Measurements from ENCODE around the gene PLXDC1. TPM values are rescaled to one million over a fixed set of nuclear protein-coding genes. Genes with fewer than 3 reads are reported as not detected.

Gene PLXDC1
- total RNA-seq, 1 donor from 2014 or later: 0.98 TPM

- intact Hi-C loops (cut with micrococcal nuclease): loop anchor here (10.0 kb wide), 1 partner anchor 115 kb away; no protein-coding TSS in a partner anchor
Observed at GRCh38 chr17:39099663-39100286, 51.7 kb downstream of the PLXDC1 start.

GRCh38 chr17:39098588-39098987 is 52.8 kb downstream of the PLXDC1 start:
- intact Hi-C loops (cut with micrococcal nuclease): loop anchor here (10.0 kb wide), 1 partner anchor 114 kb away; no protein-coding TSS in a partner anchor

GRCh38 chr17:39097537-39097936 is 53.9 kb downstream of the PLXDC1 start:
- intact Hi-C loops (cut with micrococcal nuclease): loop anchor here (10.0 kb wide), 1 partner anchor 113 kb away; no protein-coding TSS in a partner anchor

GRCh38 chr17:39097150-39097519 is 54.3 kb downstream of the PLXDC1 start:
- intact Hi-C loops (cut with micrococcal nuclease): loop anchor here (10.0 kb wide), 1 partner anchor 112 kb away; no protein-coding TSS in a partner anchor

GRCh38 chr17:39096508-39097149 is 54.8 kb downstream of the PLXDC1 start:
- intact Hi-C loops (cut with micrococcal nuclease): loop anchor here (10.0 kb wide), 1 partner anchor 112 kb away; no protein-coding TSS in a partner anchor

- intact Hi-C loops (cut with micrococcal nuclease): loop anchor here (10.0 kb wide), 1 partner anchor 110 kb away; no protein-coding TSS in a partner anchor
Observed at GRCh38 chr17:39095309-39095686, 56.1 kb downstream of the PLXDC1 start.

- intact Hi-C loops (cut with micrococcal nuclease): loop anchor here (10.0 kb wide), 1 partner anchor 110 kb away; no protein-coding TSS in a partner anchor
Observed at GRCh38 chr17:39094607-39095308, 56.7 kb downstream of the PLXDC1 start.

GRCh38 chr17:39092692-39093230 is 58.7 kb downstream of the PLXDC1 start:
- intact Hi-C loops (cut with micrococcal nuclease): loop anchor here (10.0 kb wide), 1 partner anchor 108 kb away; no protein-coding TSS in a partner anchor

- intact Hi-C loops (cut with micrococcal nuclease): loop anchor here (10.0 kb wide), 1 partner anchor 106 kb away; no protein-coding TSS in a partner anchor
Observed at GRCh38 chr17:39090908-39091665, 60.4 kb downstream of the PLXDC1 start.

- intact Hi-C loops (cut with micrococcal nuclease): loop anchor here (10.0 kb wide), 1 partner anchor 106 kb away; no protein-coding TSS in a partner anchor
Observed at GRCh38 chr17:39090400-39090799, 61.0 kb downstream of the PLXDC1 start.

GRCh38 chr17:39084558-39084957 is 66.9 kb downstream of the PLXDC1 start:
- intact Hi-C loops (cut with micrococcal nuclease): no loop called here

- intact Hi-C loops (cut with micrococcal nuclease): no loop called here
Observed at GRCh38 chr17:39083270-39083669, 68.2 kb downstream of the PLXDC1 start.

- intact Hi-C loops (cut with micrococcal nuclease): no loop called here
Observed at GRCh38 chr17:39082482-39082881, 69.0 kb downstream of the PLXDC1 start.

GRCh38 chr17:39081851-39082250 is 69.6 kb downstream of the PLXDC1 start:
- intact Hi-C loops (cut with micrococcal nuclease): no loop called here

GRCh38 chr17:39080421-39081078 is 70.9 kb downstream of the PLXDC1 start:
- intact Hi-C loops (cut with micrococcal nuclease): no loop called here

- intact Hi-C loops (cut with micrococcal nuclease): no loop called here
Observed at GRCh38 chr17:39079836-39080235, 71.6 kb downstream of the PLXDC1 start.

GRCh38 chr17:39077866-39078265 is 73.6 kb downstream of the PLXDC1 start:
- intact Hi-C loops (cut with micrococcal nuclease): no loop called here

- intact Hi-C loops (cut with micrococcal nuclease): no loop called here
Observed at GRCh38 chr17:39077252-39077651, 74.2 kb downstream of the PLXDC1 start.

GRCh38 chr17:39074676-39075075 is 76.8 kb downstream of the PLXDC1 start:
- intact Hi-C loops (cut with micrococcal nuclease): no loop called here

GRCh38 chr17:39073916-39074315 is 77.5 kb downstream of the PLXDC1 start:
- intact Hi-C loops (cut with micrococcal nuclease): no loop called here
